Spleen (tissue), 11 donors: ENCODE results near the gene THAP7. TPM values are rescaled to one million over a fixed set of nuclear protein-coding genes. Genes with fewer than 3 reads are reported as not detected.

Experiments
- DNase-seq: peaks from one replicate; pipeline ENCODE4 v3.0.0-alpha.2; 2020
- H3K27ac ChIP-seq, 8 donors: fragments of 200-600 bp; sonication (generic) in 7 of 8; 1 replicate in 4 of 8; 2 replicates in 4 of 8; pipeline versions ENCODE4 v1.5.0 to v1.8.0; 2016 to 2021; ENCODE audit warnings: inconsistent platforms in 4 of 8, mild to moderate bottlenecking in 4 of 8, moderate library complexity in 1 of 8
- H3K27me3 ChIP-seq, 7 donors: fragments of 200-600 bp; sonication (generic) in 6 of 7; replicated peaks in 1 of 7; 1 replicate in 4 of 7; 2 replicates in 3 of 7; pipeline versions ENCODE4 v1.5.0 to v1.8.0; 2016 to 2021; ENCODE audit warnings: inconsistent platforms in 3 of 7, mild to moderate bottlenecking in 1 of 7
- H3K36me3 ChIP-seq, 6 donors: fragments of 200-600 bp; sonication (generic) in 5 of 6; 1 replicate in 4 of 6; 2 replicates in 2 of 6; pipeline versions ENCODE4 v1.5.0 to v1.8.0; 2016 to 2021; ENCODE audit warnings: inconsistent platforms in 2 of 6
- H3K4me1 ChIP-seq, 6 donors: fragments of 200-600 bp; sonication (generic) in 5 of 6; 1 replicate in 3 of 6; 2 replicates in 3 of 6; pipeline versions ENCODE4 v1.5.0 to v1.8.0; 2016 to 2021; ENCODE audit warnings: inconsistent platforms in 3 of 6
- H3K4me3 ChIP-seq, 8 donors: fragments of 200-600 bp; sonication (generic) in 7 of 8; 1 replicate in 4 of 8; 2 replicates in 4 of 8; pipeline versions ENCODE4 v1.5.0 to v1.8.0; 2016 to 2021; ENCODE audit warnings: inconsistent platforms in 4 of 8, mild to moderate bottlenecking in 4 of 8, moderate library complexity in 2 of 8
- H3K9me3 ChIP-seq, 8 donors: fragments of 200-600 bp; sonication (generic) in 7 of 8; 1 replicate in 4 of 8; 2 replicates in 4 of 8; pipeline versions ENCODE4 v1.5.0 to v1.8.0; 2016 to 2021; ENCODE audit warnings: inconsistent platforms in 4 of 8
- CTCF ChIP-seq, 11 experiments: fragments of 200-600 bp in 7 of 11; fragments of 450-650 bp in 4 of 11; sonication (generic) in 4 of 11; IDR thresholded peaks in 8 of 11; conservative IDR thresholded peaks in 3 of 11; 1 replicate in 7 of 11; 2 replicates in 4 of 11; pipeline versions ENCODE4 v1.4.0 to v1.8.0; 2016 to 2021; ENCODE audit warnings: antibody characterized with exemption in 11 of 11, inconsistent platforms in 4 of 11, mild to moderate bottlenecking in 1 of 11
- POLR2A ChIP-seq, 3 donors: fragments of 450-650 bp; IDR thresholded peaks; one replicate each; pipeline ENCODE4 v1.5.1; 2017; ENCODE audit warnings: antibody characterized with exemption in 3 of 3, mild to moderate bottlenecking in 1 of 3
- POLR2AphosphoS5 ChIP-seq, 3 donors: sonication (generic); formaldehyde crosslinking; IDR thresholded peaks; one replicate each; pipeline ENCODE4 v1.5.1; 2017; ENCODE audit warnings: antibody characterized with exemption in 3 of 3
- WGBS, 5 donors: extraction: QIAGEN DNeasy Blood & Tissue Kit in 3 of 5; methylation state at CpG; one replicate each; pipeline versions ENCODE4 v1.1.5 to v1.1.7; 2013 to 2018; 5-methylcytosine and 5-hydroxymethylcytosine counted together
- intact Hi-C: fragments of 100-400 bp; cut with DNase I; formaldehyde crosslinking; loops from one replicate; pipeline ENCODE4 v1.15.0; 2023; ENCODE audit warnings: low total_unique reads
- polyA plus RNA-seq, 3 donors: library from polyadenylated mRNA; stranded (reverse); fragments of 200-250 nt; gene quantifications; one replicate each; pipeline ENCODE4 v1.2.1, GENCODE V29; 2013
- total RNA-seq, 7 donors: library from RNA; depleted of rRNA in 3 of 7; stranded (reverse); fragments of >200 nt in 3 of 7; fragmentation: NEBNext Ultra II Directional in 4 of 7; extraction: Animal tissue kit (Norgen Biotek cat#: 25700) in 4 of 7; gene quantifications; one replicate each; pipeline versions ENCODE4 v1.1.0 to v1.2.1, GENCODE V29; 2016 to 2021
- donor health status: healthy with polysubstance abuse.
- donor health status: DM: no; HTN: no; CAD: no; lungs with moderate emphysema.
- donor health status: DM: no; HTN: no; CAD: no.
- donor health status: Bipolar disorder and iron deficiency.
- donor health status: healthy.
- donor health status: DM: no; HTN: no; CAD: no.
- donor health status: DM: yes; HTN: yes; CAD: no.

The THAP7 gene
- total and polyA plus RNA-seq, 10 donors = 16.7 to 53.3 (median 29.6) TPM

GRCh38 chr22:20957683-20958431, 44.1 kb downstream of the THAP7 start:
- H3K4me3 ChIP-seq = peak overlapping the region; percentile 43 to 73 (median 58)
- no peak for TF ChIP-seq POLR2AphosphoS5 (IDR thresholded peaks at IDR 0.05)
- no peak for TF ChIP-seq CTCF (IDR thresholded peaks at IDR 0.05 in 8 of 11, conservative IDR thresholded peaks at IDR 0.05 in 3 of 11)
- no peak for TF ChIP-seq POLR2A (IDR thresholded peaks at IDR 0.05)
- H3K9me3 ChIP-seq = no peaks in the 10 kb centered on the region
- H3K27me3 ChIP-seq = peaks cover 0 to 34% (median 0%) of the 10 kb centered on the region in 7 donors
- H3K4me1 ChIP-seq = peaks cover 0 to 40% (median 26%) of the 10 kb centered on the region in 6 donors
- H3K36me3 ChIP-seq = peaks cover 0 to 18% (median 6%) of the 10 kb centered on the region in 6 donors
- peak; percentile 82 for DNase-seq
- H3K27ac ChIP-seq = peak overlapping the region in 4 of 8 donors; percentile 10 to 81 (median 58)
- WGBS, 5 donors = 3 to 10% (median 5%) methylated on average over 12 to 32 of the region's 32 CpGs
- intact Hi-C loops = no loop called here

- WGBS, 5 donors = 1 to 2% (median 1%) methylated on average over 31 to 59 of the region's 59 CpGs
These were observed 44.7 kb downstream of the THAP7 start for GRCh38 chr22:20957102-20957682.

GRCh38 chr22:20956258-20957101, 45.4 kb downstream of the THAP7 start:
- H3K27ac ChIP-seq = peak overlapping the region in 4 of 8 donors; percentile 10 to 81 (median 58)
- H3K4me3 ChIP-seq = peak overlapping the region; percentile 43 to 73 (median 58)
- intact Hi-C loops = no loop called here
- peaks cover 0 to 31% (median 0%) of the 10 kb centered on the region in 7 donors for H3K27me3 ChIP-seq
- H3K9me3 ChIP-seq = no peaks in the 10 kb centered on the region
- WGBS, 5 donors = 50 to 58% (median 53%) methylated on average over 13 to 27 of the region's 27 CpGs
- TF ChIP-seq CTCF (IDR thresholded peaks at IDR 0.05 in 8 of 11, conservative IDR thresholded peaks at IDR 0.05 in 3 of 11) = no peak
- TF ChIP-seq POLR2AphosphoS5 (IDR thresholded peaks at IDR 0.05) = peak in 1 of 3 donors; percentile 18
- no peak for TF ChIP-seq POLR2A (IDR thresholded peaks at IDR 0.05)
- H3K36me3 ChIP-seq = peaks cover 0 to 32% (median 19%) of the 10 kb centered on the region in 6 donors
- H3K4me1 ChIP-seq = peaks cover 0 to 32% (median 20%) of the 10 kb centered on the region in 6 donors
- DNase-seq = no peak

More at GRCh38 chr22:20957102-20957682, 44.7 kb downstream of the THAP7 start:
- Histone ChIP-seq H3K27me3 (peaks cover 0 to 31% (median 0%) of the 10 kb centered on the region in 7 donors), H3K9me3 (no peaks in the 10 kb centered on the region), H3K36me3 (peaks cover 0 to 25% (median 12%) of the 10 kb centered on the region in 6 donors), H3K27ac (peak overlapping the region in 4 of 8 donors; percentile 10 to 81 (median 58)), H3K4me1 (peaks cover 0 to 39% (median 24%) of the 10 kb centered on the region in 6 donors), H3K4me3 (peak overlapping the region; percentile 43 to 73 (median 58))
- TF ChIP-seq POLR2AphosphoS5 (IDR thresholded peaks at IDR 0.05) (peak in 1 of 3 donors; percentile 63), POLR2A (IDR thresholded peaks at IDR 0.05) (no peak), CTCF (IDR thresholded peaks at IDR 0.05 in 8 of 11, conservative IDR thresholded peaks at IDR 0.05 in 3 of 11) (no peak)
- intact Hi-C loops = no loop called here
- DNase-seq = peak; percentile 82
